Glomerular visceral epithelial cell (primary cell): ENCODE results near the gene SEMA5A.

Experiments
- DNase-seq: peaks from one replicate; pipeline ENCODE4 v3.0.0-alpha.2; 2016; ENCODE audit errors: extremely low spot score

Gene SEMA5A

GRCh38 chr5:9013147-9013546, 532.7 kb downstream of the SEMA5A start:
- no peak for DNase-seq

DNA sequence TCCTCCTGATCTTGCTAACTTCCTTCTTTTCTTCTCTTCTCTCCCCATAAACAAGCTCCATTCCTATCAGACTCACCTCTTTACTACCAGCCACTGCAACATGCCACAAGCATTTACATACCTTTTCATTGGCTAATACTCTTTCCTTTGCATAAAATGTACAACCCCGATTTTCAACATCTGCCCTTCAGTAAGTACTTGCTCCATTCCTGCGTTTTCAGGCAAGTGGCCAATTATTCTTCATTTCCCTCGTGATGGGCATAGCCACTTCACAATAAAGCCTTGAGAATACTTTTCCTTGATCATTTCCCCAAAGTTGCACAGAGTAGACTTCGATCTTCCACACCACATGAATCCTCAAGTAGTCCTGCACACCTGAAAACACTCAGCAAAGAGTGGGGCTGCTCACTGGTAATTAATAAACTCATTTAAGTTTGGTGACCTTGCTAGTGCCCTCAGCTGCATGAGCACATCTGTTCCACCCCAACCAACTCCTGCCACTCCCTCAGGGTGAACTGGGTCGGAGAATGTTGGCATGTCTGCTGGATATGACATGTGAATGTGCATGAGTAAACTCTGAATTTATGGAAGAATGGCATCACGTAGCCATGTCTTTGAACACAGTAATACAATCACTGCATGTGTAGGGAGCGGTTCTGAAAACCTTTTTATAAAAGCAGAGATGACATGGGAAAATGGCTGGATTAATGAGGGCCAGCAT, 535.8 kb downstream of the SEMA5A start:
- DNase-seq, result no peak

DNA sequence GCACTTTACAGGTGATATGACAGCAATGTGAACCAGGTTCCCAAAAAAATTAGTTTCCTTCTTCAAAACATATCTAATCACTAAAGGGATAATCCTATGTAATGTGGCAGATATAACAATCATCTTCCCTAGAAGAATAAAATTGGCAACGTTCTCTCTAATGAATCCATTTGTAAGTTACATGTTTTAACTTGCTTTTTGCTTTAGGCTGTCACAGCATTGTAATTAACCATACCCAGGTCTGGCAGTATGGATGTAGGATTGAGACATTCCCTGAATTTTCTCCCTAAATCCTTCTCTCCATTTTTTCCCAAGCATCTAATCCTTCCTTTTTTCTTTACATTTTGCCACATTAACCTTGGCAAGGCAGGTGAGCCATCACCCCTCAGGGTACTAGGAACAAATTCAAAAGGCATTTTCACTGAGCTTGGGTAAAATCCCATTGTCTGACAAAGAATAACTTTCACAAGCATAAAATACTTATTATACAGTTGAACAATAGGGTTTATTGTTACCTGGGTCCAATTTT, 548.3 kb downstream of the SEMA5A start:
- DNase-seq, result no peak

GRCh38 chr5:8993031-8993430, 552.8 kb downstream of the SEMA5A start:
- peak; percentile 30 for DNase-seq
